ENCODE data around the gene THBS2.

GRCh38 chr6:169285165-169285564 is 31.5 kb upstream of the THBS2 start:
- no peak for TF ChIP-seq CTCF (IDR thresholded peaks at IDR 0.05; ENCODE audit: extremely low read depth in 1 of 2, insufficient read depth in 1 of 2, low read depth in 1 of 2, low read length in 2 of 2)
- TF ChIP-seq MAX (IDR thresholded peaks at IDR 0.05; ENCODE audit: insufficient read depth, insufficient read length) = no peak
- no peak for TF ChIP-seq POLR2A (IDR thresholded peaks at IDR 0.05; ENCODE audit: low read depth, low read length)
- TF ChIP-seq JUN (IDR thresholded peaks at IDR 0.05; ENCODE audit: borderline replicate concordance, insufficient read depth, insufficient read length, low read depth) = no peak
- TF ChIP-seq FOS (IDR thresholded peaks at IDR 0.05; ENCODE audit: borderline replicate concordance, insufficient read depth, low read length) = no peak
- TF ChIP-seq POLR2AphosphoS5 (IDR thresholded peaks at IDR 0.05; ENCODE audit: insufficient read depth, low read depth, low read length) = no peak
- no peak for TF ChIP-seq EZH2 (IDR thresholded peaks at IDR 0.05; ENCODE audit: borderline replicate concordance, low read depth, low read length, severe bottlenecking)
- TF ChIP-seq MYC (IDR thresholded peaks at IDR 0.05; ENCODE audit: low read depth, low read length) = no peak
- TF ChIP-seq GATA2 (IDR thresholded peaks at IDR 0.05; ENCODE audit: insufficient read depth, insufficient read length, low read depth, low read length) = no peak
